T follicular helper cell (primary cell): Measurements from ENCODE around the gene MACO1.
A peak's percentile ranks its signal among the peaks of the same experiment; 100 is the strongest.
"Not testable (repeated sequence)": the region's sequence is repeated elsewhere in the genome, so short reads cannot be mapped to it uniquely, and the experiment has no call there.

Source experiments
- DNase-seq: peaks from one replicate; pipeline ENCODE4 v3.0.0-alpha.2; 2020; ENCODE audit warnings: low read depth

The MACO1 gene

DNA sequence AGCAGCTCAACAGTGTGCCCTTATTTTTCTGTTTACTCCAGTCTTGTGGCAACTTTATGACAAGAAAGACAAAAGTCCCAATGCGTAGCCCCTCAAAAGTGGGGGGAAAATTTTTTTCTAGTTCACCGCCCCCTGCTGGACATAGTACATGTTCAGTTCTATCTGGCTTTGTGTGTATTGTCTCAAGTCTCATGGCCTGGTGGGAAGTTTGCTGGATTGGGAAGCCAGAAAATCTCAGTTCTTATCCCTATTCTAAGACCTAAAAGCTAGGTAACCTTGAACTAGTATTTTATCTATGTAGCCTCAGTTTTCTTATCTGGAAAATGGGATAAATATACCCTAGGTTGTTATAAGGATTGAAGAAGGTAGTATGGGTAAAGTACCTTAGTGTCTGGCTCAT is 56.9 kb downstream of the MACO1 start:
- DNase-seq = no peak

DNA sequence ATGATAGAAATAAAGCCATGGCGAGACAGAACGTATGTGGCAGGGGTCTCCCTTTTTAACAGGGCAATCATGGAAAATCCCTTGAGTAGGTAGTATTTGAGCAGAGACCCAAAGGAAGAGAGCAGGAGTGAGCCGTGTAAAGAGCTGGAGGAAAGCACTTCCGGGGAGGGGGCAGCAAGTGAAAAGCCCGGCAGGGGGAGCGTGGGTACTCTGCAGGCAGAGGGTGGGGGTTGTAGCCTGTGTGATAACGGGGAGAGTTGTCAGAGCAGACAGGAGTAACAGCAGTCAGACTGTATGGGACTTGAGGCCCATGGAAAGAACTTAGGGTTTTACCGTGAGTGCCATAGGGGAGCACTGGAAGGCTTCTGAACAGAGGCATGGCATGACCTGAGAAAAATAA is 61.6 kb downstream of the MACO1 start:
- DNase-seq = no peak

DNA sequence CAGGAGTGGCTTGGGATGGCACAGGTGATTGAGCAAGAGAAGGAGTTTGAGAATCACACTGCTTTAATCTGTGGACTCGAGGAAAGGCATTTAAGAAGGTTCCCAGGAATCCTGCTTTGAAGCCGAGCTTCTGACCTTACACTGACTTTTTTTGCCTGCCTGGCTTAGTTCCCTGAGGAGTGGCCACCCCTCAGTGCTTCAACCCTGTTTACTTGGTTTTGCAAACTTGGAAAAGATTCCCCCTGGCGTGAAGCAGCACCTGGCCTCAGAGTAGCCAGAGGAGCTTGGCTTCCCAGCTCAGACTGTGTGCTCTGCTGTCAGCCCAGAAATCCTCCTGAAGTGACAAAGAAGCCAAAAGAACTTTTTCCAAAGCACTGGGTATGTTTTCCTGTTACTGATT is 64.3 kb downstream of the MACO1 start:
- DNase-seq = no peak

DNA sequence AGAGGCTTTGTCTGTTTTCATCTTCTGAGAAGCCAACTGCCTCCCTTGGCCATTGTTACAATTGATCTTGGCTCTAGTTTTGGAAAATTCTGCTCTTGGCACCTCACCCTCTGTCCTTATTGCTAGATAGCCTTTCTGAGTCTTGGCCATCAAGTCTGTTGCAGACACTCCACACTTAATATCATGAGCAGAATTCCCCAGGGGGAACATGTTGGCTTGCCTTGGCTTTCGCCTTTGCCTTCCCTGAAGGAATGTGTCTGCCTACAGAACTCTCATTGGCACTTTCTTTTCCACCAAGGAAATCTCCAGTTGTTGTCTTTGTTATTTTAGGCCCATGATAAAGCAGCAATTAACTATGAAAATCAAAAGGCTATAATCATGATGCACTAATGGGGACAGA is 70.0 kb downstream of the MACO1 start:
- no peak for DNase-seq

DNA sequence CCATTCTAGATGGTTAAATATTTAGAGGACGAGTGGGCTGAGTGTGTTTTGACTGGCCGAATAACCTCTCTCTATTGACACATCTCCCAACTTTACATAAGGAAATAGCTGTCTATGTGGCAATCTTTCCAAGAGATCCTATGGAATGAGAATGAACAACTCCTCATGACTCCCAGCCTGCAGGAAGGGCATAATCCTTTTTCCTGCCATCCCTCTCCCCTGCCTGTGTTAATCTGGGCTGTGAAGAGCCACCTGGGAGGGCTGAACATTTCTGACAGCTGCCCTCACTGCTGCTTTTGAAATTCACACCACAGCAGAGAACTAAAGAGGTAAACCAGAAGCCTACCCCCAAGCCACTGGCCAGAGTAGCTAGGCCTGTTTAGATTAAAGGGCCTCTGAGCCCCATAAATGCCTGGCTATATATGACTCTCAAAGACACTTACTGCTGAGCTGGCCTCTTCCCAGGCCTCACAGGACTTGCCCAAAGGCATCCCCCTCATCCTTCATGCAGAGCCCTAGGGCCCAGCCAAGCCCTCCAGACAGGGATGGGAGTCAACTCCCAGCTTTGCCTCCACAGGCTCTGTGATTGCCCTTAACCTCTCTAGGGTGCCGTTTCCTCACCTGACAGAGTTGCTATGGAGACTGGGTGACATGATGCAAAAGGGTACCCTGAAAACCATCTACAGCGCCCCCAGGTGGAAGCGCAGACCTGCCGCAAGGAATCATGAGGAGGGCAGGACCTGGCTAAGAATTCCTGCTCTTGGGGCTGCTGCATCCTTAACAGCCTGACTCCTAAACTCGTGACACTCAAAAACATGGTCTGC is 70.8 kb downstream of the MACO1 start:
- no peak for DNase-seq

DNA sequence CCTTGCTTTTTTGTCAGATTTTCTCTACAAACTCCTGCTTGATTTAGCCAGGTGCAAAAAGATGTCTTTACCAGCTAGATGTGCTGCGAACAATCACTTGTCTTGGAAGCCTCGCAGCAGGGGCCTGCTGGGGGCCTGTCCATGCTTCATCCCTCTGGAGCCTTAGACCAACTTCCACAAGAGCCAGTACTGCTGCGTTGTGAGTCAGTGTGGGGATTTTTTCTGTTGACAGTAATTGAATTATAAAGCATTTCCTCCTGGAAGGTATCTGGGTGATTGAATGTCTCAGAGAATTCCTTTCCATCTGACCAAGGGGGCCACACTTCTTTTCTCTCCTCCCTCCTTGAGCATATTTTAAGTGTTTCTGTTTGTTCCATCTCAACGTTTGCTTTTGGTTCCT is 72.3 kb downstream of the MACO1 start:
- DNase-seq = no peak

DNA sequence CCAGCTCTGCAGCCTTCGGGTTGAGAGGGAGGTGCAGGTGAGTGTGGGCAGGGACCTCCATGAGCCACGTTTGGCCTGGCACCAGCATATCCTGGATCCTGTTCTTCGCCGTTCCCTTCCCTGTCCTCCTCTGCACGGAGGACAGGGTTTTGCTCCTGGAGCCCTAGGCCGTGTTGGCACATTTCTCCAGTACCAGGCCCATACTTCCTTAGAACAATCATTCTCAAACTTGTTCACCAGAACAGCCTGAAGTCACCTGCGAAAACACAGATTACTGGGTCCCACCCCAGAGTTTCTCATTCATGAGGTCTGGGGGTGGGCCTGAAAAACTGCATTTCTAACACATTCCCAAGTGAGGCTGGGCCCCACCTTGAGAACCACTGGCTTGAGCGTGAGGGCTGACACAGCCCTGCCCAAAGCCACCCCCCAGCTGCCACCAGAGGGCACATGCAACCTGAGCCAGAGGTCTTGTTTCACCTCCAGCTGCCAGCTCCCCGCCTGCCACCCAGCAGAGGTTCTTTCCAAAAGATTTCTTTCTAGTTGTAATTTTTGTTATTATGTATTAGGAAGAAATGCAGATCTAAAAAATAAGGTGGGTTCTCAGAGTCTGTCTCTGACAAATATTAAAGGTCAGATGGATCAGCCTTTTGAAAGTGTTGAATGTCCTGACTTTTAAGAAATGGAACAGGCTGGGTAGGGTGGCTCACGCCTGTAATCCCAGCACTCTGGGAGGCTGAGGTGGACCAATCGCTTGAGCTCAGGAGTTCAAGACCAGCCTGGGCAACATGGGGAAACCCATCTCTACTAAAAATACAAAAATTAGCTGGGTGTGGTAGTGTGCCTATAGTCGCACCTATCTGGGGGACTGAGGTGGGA is 73.1 kb downstream of the MACO1 start:
- DNase-seq = peak; percentile 68

DNA sequence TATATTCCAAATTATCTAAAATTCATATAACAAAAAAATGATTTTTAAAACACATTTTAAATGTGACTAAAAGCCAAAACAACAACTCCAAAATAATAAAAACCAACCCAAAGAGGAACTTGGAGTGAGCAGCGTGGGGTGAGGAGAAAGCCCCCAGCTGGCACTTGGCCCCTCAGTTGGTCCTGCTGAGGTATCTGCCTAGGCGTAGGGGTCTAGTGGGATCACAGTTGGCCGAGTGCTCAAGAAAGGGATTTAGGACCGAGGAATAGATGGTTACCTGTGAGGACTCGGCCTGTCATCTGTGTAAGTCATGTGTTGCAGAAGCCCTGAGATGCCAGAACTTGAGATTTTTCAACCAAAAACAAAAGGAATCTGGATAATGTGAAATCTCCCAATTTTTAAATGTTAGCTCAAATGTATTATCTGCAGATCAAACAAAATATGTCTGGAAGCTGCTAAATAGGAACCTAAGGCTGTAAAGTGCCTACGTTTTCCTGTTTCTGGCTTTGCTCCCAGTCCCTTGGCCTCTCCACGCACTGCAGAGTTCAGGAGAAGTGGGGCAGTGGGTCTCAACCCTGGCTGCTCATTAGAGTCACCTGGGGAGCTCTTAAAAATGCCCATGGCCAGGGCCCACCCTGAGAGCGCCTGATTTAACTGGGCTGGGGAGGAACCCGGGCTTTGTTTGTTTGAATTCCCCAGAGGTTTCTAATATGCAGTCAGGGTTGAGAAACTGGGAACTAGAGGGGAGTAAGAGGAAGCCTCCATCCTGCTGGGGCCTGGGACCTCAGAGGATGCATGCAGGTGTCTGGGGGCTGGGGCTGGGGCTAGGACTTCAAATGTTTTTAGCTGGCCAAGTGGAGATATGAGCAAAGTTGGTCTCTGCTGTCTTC is 74.3 kb downstream of the MACO1 start:
- DNase-seq = no peak

DNA sequence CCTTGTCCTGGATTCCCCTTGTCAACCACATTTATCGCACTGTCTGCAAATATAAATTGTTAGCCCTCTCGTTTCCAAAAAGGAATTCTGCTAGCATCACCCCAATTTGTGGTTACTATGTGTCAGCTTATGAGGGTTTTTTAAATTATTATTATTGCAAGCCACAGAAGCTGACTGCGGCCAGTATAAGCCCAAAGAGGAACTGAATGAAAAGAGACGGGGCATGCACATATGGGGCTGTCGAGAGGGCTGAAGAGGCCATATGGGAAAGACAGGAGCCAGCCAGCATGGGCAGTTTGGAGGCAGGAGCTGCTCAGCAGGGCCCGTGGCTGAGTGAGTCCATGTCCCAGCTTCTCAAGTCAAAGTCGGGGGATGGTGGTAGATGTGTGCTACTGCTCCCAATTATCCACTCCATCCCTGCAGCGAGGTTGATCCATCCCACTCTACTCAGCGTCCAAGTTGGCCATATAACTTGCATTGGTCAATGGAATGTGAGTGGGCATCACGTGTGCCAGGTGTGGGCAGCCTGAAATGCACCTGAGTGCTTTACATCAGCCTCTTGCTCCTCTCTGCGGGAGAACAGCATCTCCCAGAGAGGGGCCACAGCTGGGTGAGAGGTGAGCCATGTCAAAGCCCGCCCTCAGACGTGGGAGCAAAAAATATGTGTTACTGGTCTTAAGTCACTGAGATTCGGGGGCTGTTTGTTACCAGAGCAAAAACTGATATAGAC is 75.1 kb downstream of the MACO1 start:
- no peak for DNase-seq

DNA sequence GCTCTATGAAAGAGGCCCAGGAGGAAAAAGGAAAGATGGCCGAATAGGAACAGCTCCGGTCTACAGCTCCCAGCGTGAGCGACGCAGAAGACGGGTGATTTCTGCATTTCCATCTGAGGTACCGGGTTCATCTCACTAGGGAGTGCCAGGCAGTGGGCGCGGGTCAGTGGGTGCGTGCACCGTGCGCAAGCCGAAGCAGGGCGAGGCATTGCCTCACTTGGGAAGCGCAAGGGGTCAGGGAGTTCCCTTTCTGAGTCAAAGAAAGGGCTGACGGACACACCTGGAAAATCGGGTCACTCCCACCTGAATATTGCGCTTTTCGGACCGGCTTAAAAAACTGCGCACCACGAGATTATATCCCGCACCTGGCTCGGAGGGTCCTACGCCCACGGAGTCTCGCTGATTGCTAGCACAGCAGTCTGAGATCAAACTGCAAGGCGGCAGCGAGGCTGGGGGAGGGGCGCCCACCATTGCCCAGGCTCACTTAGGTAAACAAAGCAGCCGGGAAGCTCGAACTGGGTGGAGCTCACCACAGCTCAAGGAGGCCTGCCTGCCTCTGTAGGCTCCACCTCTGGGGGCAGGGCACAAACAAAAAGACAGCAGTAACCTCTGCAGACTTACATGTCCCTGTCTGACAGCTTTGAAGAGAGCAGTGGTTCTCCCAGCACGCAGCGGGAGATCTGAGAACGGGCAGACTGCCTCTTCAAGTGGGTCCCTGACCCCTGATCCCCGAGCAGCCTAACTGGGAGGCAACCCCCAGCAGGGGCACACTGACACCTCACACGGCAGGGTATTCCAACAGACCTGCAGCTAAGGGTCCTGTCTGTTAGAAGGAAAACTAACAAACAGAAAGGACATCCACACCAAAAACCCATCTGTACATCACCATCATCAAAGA is 76.1 kb downstream of the MACO1 start:
- DNase-seq = not testable (repeated sequence)

DNA sequence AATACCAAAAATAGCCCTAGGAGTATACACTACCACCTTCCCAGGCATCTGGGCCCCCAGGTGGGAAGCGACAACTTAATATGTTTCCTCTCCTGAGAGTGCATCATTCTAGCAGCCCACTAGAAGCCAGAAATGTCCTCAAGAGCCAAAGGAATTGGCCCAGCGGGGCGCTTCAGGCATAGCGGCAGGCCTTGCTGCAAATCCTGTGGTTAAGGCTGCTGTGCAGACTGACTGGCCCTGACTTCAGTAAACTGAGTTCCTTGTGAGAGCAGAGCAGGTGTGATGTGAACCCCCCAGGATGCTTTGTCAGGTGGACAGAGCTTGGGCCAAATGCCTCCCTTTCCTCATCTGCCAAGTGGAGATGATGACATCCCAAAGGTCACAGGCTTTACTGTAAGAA is 83.0 kb downstream of the MACO1 start:
- DNase-seq = no peak

DNA sequence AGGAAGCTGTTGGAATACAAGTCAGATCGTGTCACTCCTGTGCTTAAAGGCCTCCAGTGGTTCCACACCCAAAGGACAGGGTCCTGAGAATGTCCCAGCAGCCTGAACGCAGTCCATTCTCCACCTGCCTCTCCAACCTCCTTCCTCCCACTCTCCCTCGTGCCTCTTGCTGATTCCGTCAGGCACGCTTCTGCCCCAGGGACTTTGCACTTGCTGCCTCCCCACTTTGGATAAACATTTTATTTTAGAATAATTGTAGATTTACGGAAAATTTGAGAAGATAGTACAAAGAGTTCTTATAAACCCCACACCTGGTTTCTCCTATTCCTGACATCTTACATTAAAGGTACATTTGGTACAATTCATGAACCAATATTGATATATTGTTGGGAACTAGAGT is 84.3 kb downstream of the MACO1 start:
- DNase-seq = no peak

DNA sequence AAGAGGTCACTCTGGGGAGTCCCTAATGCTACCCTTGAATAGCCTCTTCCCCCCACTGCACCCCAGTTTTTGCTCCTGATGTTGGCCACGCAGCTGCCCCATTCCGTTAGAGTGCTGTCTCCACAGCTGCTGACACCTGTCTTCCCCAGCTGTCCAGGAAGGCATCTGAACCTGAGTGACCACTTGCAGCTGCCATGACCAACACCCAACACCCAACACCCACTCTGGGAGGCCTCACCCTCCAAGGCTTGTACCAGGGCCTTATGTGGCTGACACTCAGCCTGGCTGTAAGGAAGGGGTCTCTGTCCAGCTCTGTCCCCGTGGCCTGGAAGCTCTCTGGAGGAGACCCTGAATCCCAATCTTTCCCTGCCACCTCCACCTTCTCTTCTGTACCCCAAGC is 86.0 kb downstream of the MACO1 start:
- DNase-seq = no peak

DNA sequence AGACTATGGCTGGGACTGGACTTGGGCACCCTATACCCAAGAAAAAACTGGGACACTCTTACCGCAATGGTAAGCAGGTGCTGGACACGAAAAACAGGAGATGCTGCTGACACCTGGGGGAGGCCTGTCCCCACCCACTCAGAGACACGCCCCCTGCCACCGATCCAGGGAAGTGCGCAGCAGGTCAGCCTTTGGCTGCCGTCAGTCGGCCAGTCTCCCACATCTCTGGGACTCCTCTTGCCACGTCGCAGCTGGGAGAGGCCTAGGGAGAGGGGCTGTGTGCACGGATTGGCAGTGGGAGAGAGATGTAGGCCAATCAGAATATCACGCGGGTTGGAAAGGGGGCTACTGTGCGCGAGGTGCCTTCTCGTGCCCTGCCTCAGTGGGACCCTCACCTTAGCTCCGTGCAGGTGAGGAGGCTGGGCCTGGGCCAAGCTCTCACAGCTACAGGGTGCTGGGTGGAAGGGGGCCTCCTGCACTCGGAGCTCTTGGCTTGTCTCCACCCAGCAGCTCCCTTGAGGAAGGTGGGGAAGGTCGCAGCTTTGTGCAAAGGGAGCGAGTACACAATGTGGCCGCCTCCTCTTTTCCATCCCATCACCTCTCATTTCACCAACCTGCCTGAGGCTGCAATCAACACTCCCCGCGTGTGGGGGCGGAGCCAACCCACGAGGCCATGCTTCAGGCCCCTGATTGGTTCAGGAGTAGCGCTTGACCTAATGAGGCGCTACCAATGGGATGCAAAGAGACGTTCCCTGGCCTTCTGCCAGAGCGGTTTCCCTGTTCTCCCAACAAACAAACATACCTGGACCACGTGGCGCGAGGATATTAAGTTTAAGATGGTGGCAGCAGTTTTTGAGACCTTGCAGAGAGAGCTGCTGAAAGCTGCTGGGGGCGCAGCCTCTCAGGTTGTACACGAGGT is 87.0 kb downstream of the MACO1 start:
- no peak for DNase-seq

DNA sequence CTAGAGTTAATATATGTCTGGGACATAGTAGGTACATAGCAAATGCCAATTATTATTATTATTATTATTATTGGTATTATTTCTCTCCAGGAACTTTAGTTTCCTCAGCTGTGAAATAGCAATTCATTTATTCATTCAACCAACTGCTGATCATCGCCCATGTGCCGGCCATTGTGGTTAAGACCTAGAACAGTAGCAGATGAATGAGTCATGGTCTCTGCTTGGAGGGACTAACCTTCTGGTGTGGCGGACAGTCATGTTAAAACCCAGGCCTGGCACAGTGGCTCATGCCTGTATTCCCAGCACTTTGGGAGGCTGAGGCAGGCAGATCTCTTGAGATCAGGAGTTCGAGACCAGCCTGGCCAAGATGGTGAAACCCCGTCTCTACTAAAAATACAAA is 88.9 kb downstream of the MACO1 start:
- no peak for DNase-seq

DNA sequence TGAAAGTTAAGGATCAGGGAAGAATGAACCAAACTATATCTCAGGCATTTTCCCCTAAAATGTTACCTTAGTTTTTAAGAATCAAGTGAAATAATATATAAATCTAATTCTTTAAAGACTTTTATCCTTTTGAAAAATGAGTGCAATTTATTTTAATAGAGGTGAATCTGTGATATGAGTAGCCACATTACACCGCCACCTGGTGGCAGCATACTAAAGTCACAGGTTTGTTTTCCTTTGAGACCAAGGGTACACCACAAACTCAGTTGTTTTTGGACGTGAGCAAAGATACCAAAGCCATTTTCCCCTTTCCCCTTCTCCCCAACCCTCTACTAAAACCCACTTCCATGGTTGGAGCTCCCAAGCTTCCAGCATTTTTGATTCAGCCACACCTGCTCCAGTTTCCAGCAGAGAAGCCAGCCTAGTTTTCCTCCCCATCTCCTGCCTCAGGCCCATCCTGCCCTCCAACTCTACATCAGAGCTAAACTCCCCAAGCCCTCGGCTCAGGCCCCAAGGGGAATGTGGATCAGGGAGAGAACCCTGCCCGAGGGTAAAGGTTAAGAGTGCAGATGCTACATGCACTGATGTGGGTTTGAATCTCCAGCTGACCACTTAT is 89.9 kb downstream of the MACO1 start:
- DNase-seq = peak; percentile 61

DNA sequence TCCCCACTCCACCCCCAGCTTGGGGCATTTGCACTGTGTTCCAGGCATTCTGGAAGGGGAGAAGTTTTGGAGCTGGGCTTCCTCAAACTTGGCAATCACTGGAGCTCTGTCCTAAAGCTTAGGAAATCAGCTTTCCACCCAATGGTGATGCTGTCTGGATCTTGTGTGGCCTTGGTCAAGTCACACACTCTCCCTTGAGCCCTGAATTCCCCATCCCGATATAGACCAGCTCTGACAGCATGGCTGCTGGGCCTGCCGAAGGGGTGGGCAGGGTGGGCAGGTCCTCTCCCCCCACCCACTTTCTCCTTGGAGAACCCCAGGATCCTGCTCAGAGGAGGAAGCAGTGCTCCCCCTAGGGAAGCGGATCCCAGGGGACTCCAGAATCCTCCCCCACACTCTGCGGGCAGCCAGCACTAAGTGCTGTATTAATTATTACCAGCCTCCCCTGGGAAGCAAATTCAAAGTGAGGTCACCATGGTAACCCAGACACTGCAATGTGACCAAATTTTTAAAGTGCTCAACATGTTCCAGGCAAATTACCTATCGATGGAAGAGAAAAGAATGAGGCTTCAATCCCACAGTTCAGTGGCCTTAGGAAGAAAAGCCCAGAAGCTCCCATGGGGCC is 91.4 kb downstream of the MACO1 start:
- DNase-seq = no peak

DNA sequence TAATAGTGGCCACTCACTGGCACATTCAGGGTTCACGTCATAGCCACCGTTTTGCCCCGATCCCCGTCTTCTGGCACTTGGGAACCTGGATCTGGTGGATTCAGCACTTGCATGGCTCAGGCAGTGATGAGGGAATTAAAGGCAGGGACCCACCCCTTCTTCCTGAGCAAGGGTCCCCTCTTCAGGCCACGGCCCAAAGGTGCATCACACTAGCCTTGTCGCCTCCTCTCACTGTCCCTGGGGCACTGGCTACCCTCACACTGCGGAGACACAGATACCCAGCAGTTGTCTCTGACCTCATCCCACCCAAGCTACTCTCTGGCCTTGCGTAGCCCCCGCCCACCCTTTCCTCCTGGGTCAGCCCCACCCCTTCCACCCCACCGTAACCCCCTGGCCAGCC is 92.8 kb downstream of the MACO1 start:
- no peak for DNase-seq
